GM19238 (cell line): ENCODE data around the gene SMTN.
"Not testable (repeated sequence)": the region's sequence is repeated elsewhere in the genome, so short reads cannot be mapped to it uniquely, and the experiment has no call there.

ENCODE experiments used
- DNase-seq: peaks from one replicate; pipeline ENCODE4 v3.0.0; 2011; ENCODE audit warnings: low spot score; ENCODE audit not compliant: insufficient read length

The SMTN gene

GRCh38 chr22:31073125-31073524 is 8.0 kb upstream of the SMTN start:
- DNase-seq = not testable (repeated sequence)

GRCh38 chr22:31073545-31074145 is 7.5 kb upstream of the SMTN start:
- DNase-seq = not testable (repeated sequence)

- DNase-seq = no peak
Measured at GRCh38 chr22:31075961-31076360, 5.2 kb upstream of the SMTN start.

- DNase-seq = no peak
Measured at GRCh38 chr22:31077681-31078080, 3.4 kb upstream of the SMTN start.

GRCh38 chr22:31078389-31078788 is 2.7 kb upstream of the SMTN start:
- DNase-seq = not testable (repeated sequence)

GRCh38 chr22:31079095-31079642 is 1.9 kb upstream of the SMTN start:
- no peak for DNase-seq

GRCh38 chr22:31080164-31080847 is 812 bp upstream of the SMTN start:
- no peak for DNase-seq

- no peak for DNase-seq
Measured at GRCh38 chr22:31081963-31082605, 966 bp downstream of the SMTN start.

GRCh38 chr22:31082606-31083376 is 1.7 kb downstream of the SMTN start:
- no peak for DNase-seq

- DNase-seq = no peak
Measured at GRCh38 chr22:31083377-31083768, 2.3 kb downstream of the SMTN start.

GRCh38 chr22:31083923-31084810 is 3.0 kb downstream of the SMTN start:
- no peak for DNase-seq

GRCh38 chr22:31084811-31085492 is 3.8 kb downstream of the SMTN start:
- peak; percentile 91 for DNase-seq

GRCh38 chr22:31085493-31085824 is 4.3 kb downstream of the SMTN start:
- no peak for DNase-seq

- no peak for DNase-seq
Measured at GRCh38 chr22:31085928-31086327, 4.8 kb downstream of the SMTN start.

- no peak for DNase-seq
Measured at GRCh38 chr22:31086703-31087330, 5.7 kb downstream of the SMTN start.

- no peak for DNase-seq
Measured at GRCh38 chr22:31087744-31088215, 6.7 kb downstream of the SMTN start.

- DNase-seq = no peak
Measured at GRCh38 chr22:31088233-31088986, 7.3 kb downstream of the SMTN start.

- peak; percentile 61 for DNase-seq
Measured at GRCh38 chr22:31089160-31090100, 8.3 kb downstream of the SMTN start.
